Measurements from ENCODE around the gene WWTR1. TPM values are rescaled to one million over a fixed set of nuclear protein-coding genes. Genes with fewer than 3 reads are reported as not detected.

The WWTR1 gene
- total RNA-seq, 2 experiments from 2014 or later, result 0.22 to 0.30 TPM

- no peaks in the 10 kb centered on the region for H3K36me3 Mint-ChIP-seq (ENCODE audit: low read depth)
- ChIA-PET CTCF (no interaction called here), POLR2A (no interaction called here)
- no peak for TF ChIP-seq CTCF (IDR thresholded peaks at IDR 0.05)
- Histone ChIP-seq H3K9me3 (ENCODE audit: control insufficient read depth in 1 of 2, insufficient read depth in 1 of 2, low read length in 2 of 2) (no peaks in the 10 kb centered on the region), H3K4me1 (ENCODE audit: insufficient read depth, low read length) (no peaks in the 10 kb centered on the region), H3K36me3 (ENCODE audit: insufficient read depth, low read length) (no peaks in the 10 kb centered on the region), H3K4me3 (ENCODE audit: low read length) (no peak overlapping the region), H3K27me3 (ENCODE audit: control insufficient read depth in 1 of 2, insufficient read depth in 2 of 2, low read length in 2 of 2) (peaks cover 4 to 5% of the 10 kb centered on the region in 2 experiments), H3K27ac (ENCODE audit: low read depth in 1 of 2, low read length in 2 of 2) (no peak overlapping the region)
- no peak overlapping the region for H3K27ac Mint-ChIP-seq
- H3K27me3 Mint-ChIP-seq, result peaks cover 36% of the 10 kb centered on the region
- H3K4me3 Mint-ChIP-seq, result no peak overlapping the region
- no peaks in the 10 kb centered on the region for H3K9me3 Mint-ChIP-seq
- no peaks in the 10 kb centered on the region for H3K4me1 Mint-ChIP-seq (ENCODE audit: low read depth)
- intact Hi-C loops (cut with DNase I, micrococcal nuclease), result no loop called here
- peak in 4 of 14 experiments; percentile 2 to 51 (median 35) for DNase-seq
- ATAC-seq (ENCODE audit: poor library complexity), result no peak
Measured at GRCh38 chr3:149494022-149494758, 163.6 kb downstream of the WWTR1 start.

GRCh38 chr3:149493315-149494021 is 164.4 kb downstream of the WWTR1 start:
- H3K36me3 Mint-ChIP-seq (ENCODE audit: low read depth), result no peaks in the 10 kb centered on the region
- no peak for ATAC-seq (ENCODE audit: poor library complexity)
- Histone ChIP-seq H3K27me3 (ENCODE audit: control insufficient read depth in 1 of 2, insufficient read depth in 2 of 2, low read length in 2 of 2) (peaks cover 4 to 5% of the 10 kb centered on the region in 2 experiments), H3K4me3 (ENCODE audit: low read length) (no peak overlapping the region), H3K36me3 (ENCODE audit: insufficient read depth, low read length) (no peaks in the 10 kb centered on the region), H3K9me3 (ENCODE audit: control insufficient read depth in 1 of 2, insufficient read depth in 1 of 2, low read length in 2 of 2) (no peaks in the 10 kb centered on the region), H3K27ac (ENCODE audit: low read depth in 1 of 2, low read length in 2 of 2) (no peak overlapping the region), H3K4me1 (ENCODE audit: insufficient read depth, low read length) (no peaks in the 10 kb centered on the region)
- DNase-seq, result no peak
- ChIA-PET POLR2A (no interaction called here), CTCF (no interaction called here)
- no peak for TF ChIP-seq CTCF (IDR thresholded peaks at IDR 0.05)
- H3K4me1 Mint-ChIP-seq (ENCODE audit: low read depth), result no peaks in the 10 kb centered on the region
- H3K27me3 Mint-ChIP-seq, result peaks cover 36% of the 10 kb centered on the region
- H3K4me3 Mint-ChIP-seq, result no peak overlapping the region
- intact Hi-C loops (cut with DNase I, micrococcal nuclease), result no loop called here
- H3K9me3 Mint-ChIP-seq, result no peaks in the 10 kb centered on the region
- no peak overlapping the region for H3K27ac Mint-ChIP-seq

- intact Hi-C loops (cut with DNase I, micrococcal nuclease), result no loop called here
- H3K4me3 Mint-ChIP-seq, result no peak overlapping the region
- CTCF ChIA-PET, result no interaction called here
- H3K27ac Mint-ChIP-seq, result no peak overlapping the region
- Histone ChIP-seq H3K4me1 (ENCODE audit: insufficient read depth, low read length) (no peaks in the 10 kb centered on the region), H3K27me3 (ENCODE audit: control insufficient read depth in 1 of 2, insufficient read depth in 2 of 2, low read length in 2 of 2) (peaks cover 4% of the 10 kb centered on the region in 2 experiments), H3K27ac (ENCODE audit: low read depth in 1 of 2, low read length in 2 of 2) (no peak overlapping the region), H3K4me3 (ENCODE audit: low read length) (no peak overlapping the region), H3K9me3 (ENCODE audit: control insufficient read depth in 1 of 2, insufficient read depth in 1 of 2, low read length in 2 of 2) (no peaks in the 10 kb centered on the region), H3K36me3 (ENCODE audit: insufficient read depth, low read length) (no peaks in the 10 kb centered on the region)
- H3K9me3 Mint-ChIP-seq, result no peaks in the 10 kb centered on the region
- no peak for TF ChIP-seq CTCF (IDR thresholded peaks at IDR 0.05)
- H3K36me3 Mint-ChIP-seq (ENCODE audit: low read depth), result no peaks in the 10 kb centered on the region
- POLR2A ChIA-PET, result no interaction called here
- DNase-seq (no peak), ATAC-seq (ENCODE audit: poor library complexity) (no peak)
- peaks cover 26% of the 10 kb centered on the region for H3K27me3 Mint-ChIP-seq
- no peaks in the 10 kb centered on the region for H3K4me1 Mint-ChIP-seq (ENCODE audit: low read depth)
Measured at GRCh38 chr3:149490260-149490971, 167.4 kb downstream of the WWTR1 start.

Data from CD4-positive, alpha-beta T cell (primary cell).